SK-N-SH treated with all-trans-retinoic acid at 6 μM for 48 hours (cell line): Measurements from ENCODE around the gene SRCAP.

Experiments used
- CSDC2 ChIP-seq: fragments of 250-450 bp; sonication (Bioruptor Pico); IDR thresholded peaks from 2 replicates; pipeline ENCODE4 v1.5.0; 2020; ENCODE audit warnings: mild to moderate bottlenecking, moderate library complexity
- ESRRG ChIP-seq: fragments of 250-450 bp; sonication (Bioruptor Pico); IDR thresholded peaks from 2 replicates; pipeline ENCODE4 v1.6.1; 2021; ENCODE audit warnings: mild to moderate bottlenecking
- TCF4 ChIP-seq: fragments of 250-450 bp; sonication (Bioruptor Pico); IDR thresholded peaks from 2 replicates; pipeline ENCODE4 v1.8.0; 2021; ENCODE audit warnings: mild to moderate bottlenecking, moderate library complexity, borderline replicate concordance
- ZFP3 ChIP-seq: fragments of 250-450 bp; sonication (Bioruptor Pico); IDR thresholded peaks from 2 replicates; pipeline ENCODE4 v1.5.0; 2020; ENCODE audit warnings: mild to moderate bottlenecking, moderate library complexity
- ZFP30 ChIP-seq: fragments of 450-650 bp; formaldehyde crosslinking; IDR thresholded peaks from 2 replicates; pipeline ENCODE4 v1.5.0; 2022; ENCODE audit warnings: mild to moderate bottlenecking, moderate library complexity
- ZNF70 ChIP-seq: fragments of 450-650 bp; formaldehyde crosslinking; IDR thresholded peaks from 2 replicates; pipeline ENCODE4 v1.5.0; 2020; ENCODE audit warnings: mild to moderate bottlenecking, moderate library complexity
- TF ChIP-seq, protein P1 (sequence below): fragments of 250-450 bp; sonication (Bioruptor Pico); IDR thresholded peaks from 2 replicates; pipeline ENCODE4 v1.8.0; 2020; ENCODE audit warnings: mild to moderate bottlenecking, moderate library complexity, borderline replicate concordance
- TF ChIP-seq, protein P2 (sequence below): fragments of 250-450 bp; sonication (Bioruptor Pico); IDR thresholded peaks from 2 replicates; pipeline ENCODE4 v1.5.1; 2020; ENCODE audit warnings: low read depth, mild to moderate bottlenecking, moderate library complexity

DNA sequence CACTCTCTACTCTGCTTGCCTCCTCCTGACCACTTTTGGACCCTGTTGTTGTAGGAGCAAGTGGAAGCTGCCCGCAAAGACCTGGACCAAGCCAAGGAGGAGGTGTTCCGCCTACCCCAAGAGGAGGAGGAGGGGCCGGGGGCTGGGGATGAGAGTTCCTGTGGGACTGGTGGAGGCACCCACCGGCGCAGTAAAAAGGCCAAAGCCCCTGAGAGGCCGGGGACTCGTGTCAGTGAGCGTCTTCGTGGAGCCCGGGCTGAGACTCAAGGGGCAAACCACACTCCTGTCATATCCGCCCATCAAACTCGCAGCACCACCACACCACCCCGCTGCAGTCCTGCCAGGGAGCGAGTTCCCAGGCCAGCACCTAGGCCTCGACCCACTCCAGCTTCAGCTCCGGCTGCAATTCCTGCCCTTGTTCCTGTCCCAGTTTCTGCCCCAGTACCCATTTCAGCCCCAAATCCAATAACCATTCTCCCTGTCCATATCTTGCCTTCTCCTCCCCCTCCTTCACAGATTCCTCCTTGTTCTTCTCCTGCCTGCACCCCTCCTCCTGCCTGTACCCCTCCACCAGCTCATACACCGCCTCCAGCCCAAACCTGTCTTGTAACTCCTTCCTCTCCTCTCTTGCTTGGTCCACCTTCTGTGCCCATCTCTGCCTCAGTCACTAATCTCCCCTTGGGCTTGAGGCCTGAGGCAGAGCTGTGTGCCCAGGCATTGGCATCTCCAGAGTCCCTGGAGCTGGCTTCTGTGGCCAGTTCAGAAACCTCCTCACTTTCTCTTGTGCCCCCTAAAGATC is 38.2 kb downstream of the SRCAP start:
- no peak for TF ChIP-seq ZFP3
- TF ChIP-seq CSDC2 (CRISPR knock-in tag), result no peak
- no peak for TF ChIP-seq ESRRG (CRISPR knock-in tag)
- TF ChIP-seq ZNF70 (CRISPR knock-in tag), result no peak
- TF ChIP-seq, protein P1, sequence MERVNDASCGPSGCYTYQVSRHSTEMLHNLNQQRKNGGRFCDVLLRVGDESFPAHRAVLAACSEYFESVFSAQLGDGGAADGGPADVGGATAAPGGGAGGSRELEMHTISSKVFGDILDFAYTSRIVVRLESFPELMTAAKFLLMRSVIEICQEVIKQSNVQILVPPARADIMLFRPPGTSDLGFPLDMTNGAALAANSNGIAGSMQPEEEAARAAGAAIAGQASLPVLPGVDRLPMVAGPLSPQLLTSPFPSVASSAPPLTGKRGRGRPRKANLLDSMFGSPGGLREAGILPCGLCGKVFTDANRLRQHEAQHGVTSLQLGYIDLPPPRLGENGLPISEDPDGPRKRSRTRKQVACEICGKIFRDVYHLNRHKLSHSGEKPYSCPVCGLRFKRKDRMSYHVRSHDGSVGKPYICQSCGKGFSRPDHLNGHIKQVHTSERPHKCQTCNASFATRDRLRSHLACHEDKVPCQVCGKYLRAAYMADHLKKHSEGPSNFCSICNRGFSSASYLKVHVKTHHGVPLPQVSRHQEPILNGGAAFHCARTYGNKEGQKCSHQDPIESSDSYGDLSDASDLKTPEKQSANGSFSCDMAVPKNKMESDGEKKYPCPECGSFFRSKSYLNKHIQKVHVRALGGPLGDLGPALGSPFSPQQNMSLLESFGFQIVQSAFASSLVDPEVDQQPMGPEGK (CRISPR knock-in tag), result no peak
- TF ChIP-seq, protein P2, sequence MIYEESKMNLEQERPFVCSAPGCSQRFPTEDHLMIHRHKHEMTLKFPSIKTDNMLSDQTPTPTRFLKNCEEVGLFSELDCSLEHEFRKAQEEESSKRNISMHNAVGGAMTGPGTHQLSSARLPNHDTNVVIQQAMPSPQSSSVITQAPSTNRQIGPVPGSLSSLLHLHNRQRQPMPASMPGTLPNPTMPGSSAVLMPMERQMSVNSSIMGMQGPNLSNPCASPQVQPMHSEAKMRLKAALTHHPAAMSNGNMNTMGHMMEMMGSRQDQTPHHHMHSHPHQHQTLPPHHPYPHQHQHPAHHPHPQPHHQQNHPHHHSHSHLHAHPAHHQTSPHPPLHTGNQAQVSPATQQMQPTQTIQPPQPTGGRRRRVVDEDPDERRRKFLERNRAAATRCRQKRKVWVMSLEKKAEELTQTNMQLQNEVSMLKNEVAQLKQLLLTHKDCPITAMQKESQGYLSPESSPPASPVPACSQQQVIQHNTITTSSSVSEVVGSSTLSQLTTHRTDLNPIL, result no peak
- no peak for TF ChIP-seq TCF4 (CRISPR knock-in tag)
- TF ChIP-seq ZFP30 (CRISPR knock-in tag), result no peak
